Right lobe of liver (tissue), 6 donors: ENCODE data around the gene CR1L. TPM values are rescaled to one million over a fixed set of nuclear protein-coding genes. Genes with fewer than 3 reads are reported as not detected.
"Not testable (repeated sequence)": the region's sequence is repeated elsewhere in the genome, so short reads cannot be mapped to it uniquely, and the experiment has no call there.

ENCODE experiments used
- ATAC-seq, 4 donors: fragments of 200-7000 bp; cut with Tn5 transposase; one replicate each; pipeline ENCODE4 v1.9.1; 2020; ENCODE audit warnings: mild to moderate bottlenecking in 4 of 4, moderate library complexity in 4 of 4
- DNase-seq, 3 donors: peaks; one replicate each; pipeline ENCODE4 v3.0.0-alpha.2; 2020
- H3K27ac ChIP-seq, 3 donors: fragments of 200-600 bp; one replicate each; pipeline ENCODE4 v1.8.0; 2022
- H3K27me3 ChIP-seq, 2 donors: fragments of 200-600 bp; one replicate each; pipeline ENCODE4 v1.8.0; 2022
- H3K36me3 ChIP-seq, 4 donors: fragments of 200-600 bp; sonication (generic) in 1 of 4; one replicate each; pipeline versions ENCODE4 v1.5.1 to v1.8.0; 2017 to 2022; ENCODE audit warnings: control low read depth in 1 of 4
- H3K4me1 ChIP-seq, 4 donors: fragments of 200-600 bp; sonication (generic) in 1 of 4; one replicate each; pipeline versions ENCODE4 v1.5.1 to v1.8.0; 2017 to 2022; ENCODE audit warnings: control low read depth in 1 of 4
- H3K4me3 ChIP-seq, 3 donors: fragments of 200-600 bp; one replicate each; pipeline ENCODE4 v1.8.0; 2022
- H3K9me3 ChIP-seq, 4 donors: fragments of 200-600 bp; sonication (generic) in 1 of 4; one replicate each; pipeline versions ENCODE4 v1.5.1 to v1.8.0; 2017 to 2022; ENCODE audit warnings: control low read depth in 1 of 4
- POLR2A ChIP-seq: fragments of 450-650 bp; IDR thresholded peaks from one replicate; pipeline ENCODE4 v1.6.1; 2017; ENCODE audit warnings: antibody characterized with exemption, mild to moderate bottlenecking
- WGBS: methylation state at CpG from one replicate; pipeline ENCODE4 v1.1.6; 2018; ENCODE audit warnings: low coverage, low lambda C conversion rate; ENCODE audit not compliant: insufficient coverage; ENCODE audit errors: missing lambda C conversion rate; 5-methylcytosine and 5-hydroxymethylcytosine counted together
- intact Hi-C, 2 donors: fragments of 100-400 bp; cut with DNase I; formaldehyde crosslinking; loops; one replicate each; pipeline versions ENCODE4 v1.11.2 to v1.14.1; 2022
- total RNA-seq, 6 experiments: library from RNA; depleted of rRNA in 2 of 6; stranded (reverse); fragments of >200 nt in 2 of 6; fragmentation: NEBNext Ultra II Directional in 3 of 6; extraction: Animal tissue kit (Norgen Biotek cat#: 25700) in 3 of 6; gene quantifications; one replicate each; pipeline versions ENCODE4 v1.1.0 to v1.2.4, GENCODE V29; 2016 to 2023
- TF ChIP-seq, protein P1 (sequence below), 4 donors: fragments of 200-600 bp in 3 of 4; fragments of 450-650 bp in 1 of 4; IDR thresholded peaks; one replicate each; pipeline versions ENCODE4 v1.5.1 to v1.8.0; 2016 to 2022; ENCODE audit warnings: antibody characterized with exemption in 4 of 4, mild to moderate bottlenecking in 2 of 4
- donor health status: DM: no; HTN: yes; CAD: no.
- donor health status: DM: no; HTN: no; CAD: no.
- donor health status: DM: no; HTN: no; CAD: no.
- donor health status: DM: no; HTN: yes; CAD: no.
- donor health status: DM: no; HTN: yes; CAD: no.

Gene CR1L
- total RNA-seq, 6 experiments from 2014 or later = 0.12 to 1.2 (median 0.49) TPM; not detected in 1

GRCh38 chr1:207691010-207691409 lies 46.1 kb downstream of the CR1L start:
- ATAC-seq = no peak

GRCh38 chr1:207691841-207692240 lies 46.9 kb downstream of the CR1L start:
- Histone ChIP-seq H3K27ac (no peak overlapping the region), H3K36me3 (no peaks in the 10 kb centered on the region), H3K4me3 (no peak overlapping the region), H3K9me3 (no peaks in the 10 kb centered on the region), H3K27me3 (no peaks in the 10 kb centered on the region), H3K4me1 (no peaks in the 10 kb centered on the region)
- DNase-seq (no peak), ATAC-seq (no peak)
- 67% methylated on average over 11 of the region's 11 CpGs for WGBS
- TF ChIP-seq, protein P1, sequence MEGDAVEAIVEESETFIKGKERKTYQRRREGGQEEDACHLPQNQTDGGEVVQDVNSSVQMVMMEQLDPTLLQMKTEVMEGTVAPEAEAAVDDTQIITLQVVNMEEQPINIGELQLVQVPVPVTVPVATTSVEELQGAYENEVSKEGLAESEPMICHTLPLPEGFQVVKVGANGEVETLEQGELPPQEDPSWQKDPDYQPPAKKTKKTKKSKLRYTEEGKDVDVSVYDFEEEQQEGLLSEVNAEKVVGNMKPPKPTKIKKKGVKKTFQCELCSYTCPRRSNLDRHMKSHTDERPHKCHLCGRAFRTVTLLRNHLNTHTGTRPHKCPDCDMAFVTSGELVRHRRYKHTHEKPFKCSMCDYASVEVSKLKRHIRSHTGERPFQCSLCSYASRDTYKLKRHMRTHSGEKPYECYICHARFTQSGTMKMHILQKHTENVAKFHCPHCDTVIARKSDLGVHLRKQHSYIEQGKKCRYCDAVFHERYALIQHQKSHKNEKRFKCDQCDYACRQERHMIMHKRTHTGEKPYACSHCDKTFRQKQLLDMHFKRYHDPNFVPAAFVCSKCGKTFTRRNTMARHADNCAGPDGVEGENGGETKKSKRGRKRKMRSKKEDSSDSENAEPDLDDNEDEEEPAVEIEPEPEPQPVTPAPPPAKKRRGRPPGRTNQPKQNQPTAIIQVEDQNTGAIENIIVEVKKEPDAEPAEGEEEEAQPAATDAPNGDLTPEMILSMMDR (IDR thresholded peaks at IDR 0.05) = no peak
- TF ChIP-seq POLR2A = no peak
- intact Hi-C loops = no loop called here

More at GRCh38 chr1:207691010-207691409, 46.1 kb downstream of the CR1L start:
- H3K9me3 ChIP-seq = no peaks in the 10 kb centered on the region
- H3K27ac ChIP-seq = no peak overlapping the region
- H3K4me3 ChIP-seq = no peak overlapping the region
- TF ChIP-seq POLR2A = no peak
- TF ChIP-seq, protein P1 (IDR thresholded peaks at IDR 0.05) = no peak
- H3K27me3 ChIP-seq = no peaks in the 10 kb centered on the region
- no peaks in the 10 kb centered on the region for H3K36me3 ChIP-seq
- no peaks in the 10 kb centered on the region for H3K4me1 ChIP-seq
- intact Hi-C loops = no loop called here
- no peak for DNase-seq

DNA sequence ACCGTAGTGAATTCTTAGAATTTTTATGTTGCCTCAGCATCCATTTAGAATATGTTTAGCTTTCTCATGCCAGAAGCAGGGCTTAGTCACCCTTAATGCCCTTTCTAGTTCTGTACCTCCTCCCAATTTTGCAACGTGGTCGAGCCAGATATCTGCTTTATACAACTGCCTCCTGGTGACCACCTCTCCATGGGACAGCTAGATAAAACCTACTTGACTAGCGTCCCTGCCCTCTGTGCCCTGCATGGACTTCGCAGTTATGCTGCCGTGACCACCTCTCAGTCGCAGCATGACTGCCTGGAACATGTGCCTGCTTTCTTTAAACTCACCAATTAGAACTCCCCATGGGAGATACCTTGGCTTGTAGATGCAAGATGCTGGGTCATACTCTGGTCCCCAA lies 47.4 kb downstream of the CR1L start:
- intact Hi-C loops, DNase-seq, H3K9me3 ChIP-seq, H3K4me1 ChIP-seq, H3K4me3 ChIP-seq, H3K27ac ChIP-seq, H3K36me3 ChIP-seq, H3K27me3 ChIP-seq: not testable (repeated sequence)
- 75% methylated on average over 7 of the region's 7 CpGs for WGBS
- ATAC-seq = peak in 1 of 4 donors; percentile 35

DNA sequence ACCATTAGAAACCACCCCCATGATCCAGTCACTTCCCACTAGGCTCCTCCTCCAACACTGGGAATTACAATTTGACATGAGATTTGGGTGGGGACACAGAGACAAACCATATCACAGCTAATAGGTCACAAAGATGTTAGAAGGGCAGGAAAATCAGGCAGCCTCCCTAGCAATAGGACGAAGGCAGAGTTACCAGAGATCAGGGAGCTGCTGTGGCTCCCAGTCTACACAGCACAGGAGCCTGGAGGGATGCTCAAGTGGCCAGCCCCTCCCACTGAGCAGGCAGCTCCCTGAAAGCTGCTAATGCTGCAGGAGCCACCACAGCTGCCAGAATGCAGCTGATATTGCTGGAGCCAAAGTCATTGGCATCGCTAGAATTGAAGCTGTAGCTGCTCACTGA lies 51.0 kb downstream of the CR1L start:
- DNase-seq (no peak), ATAC-seq (no peak)
- H3K27ac ChIP-seq = no peak overlapping the region
- TF ChIP-seq POLR2A = no peak
- TF ChIP-seq, protein P1 (IDR thresholded peaks at IDR 0.05) = no peak
- WGBS = no CpG with 5 or more reads among the region's 2 CpGs
- H3K27me3 ChIP-seq = no peaks in the 10 kb centered on the region
- H3K4me3 ChIP-seq = no peak overlapping the region
- H3K9me3 ChIP-seq = no peaks in the 10 kb centered on the region
- no peaks in the 10 kb centered on the region for H3K36me3 ChIP-seq
- no peaks in the 10 kb centered on the region for H3K4me1 ChIP-seq
- intact Hi-C loops = no loop called here

GRCh38 chr1:207698822-207699483 lies 54.0 kb downstream of the CR1L start:
- peak in 2 of 3 donors; percentile 38 to 65 for DNase-seq
- Histone ChIP-seq H3K4me3 (no peak overlapping the region), H3K9me3 (no peaks in the 10 kb centered on the region), H3K4me1 (no peaks in the 10 kb centered on the region), H3K27ac (no peak overlapping the region), H3K36me3 (no peaks in the 10 kb centered on the region), H3K27me3 (no peaks in the 10 kb centered on the region)
- 41% methylated on average over 4 of the region's 4 CpGs for WGBS
- TF ChIP-seq, protein P1 (IDR thresholded peaks at IDR 0.05) = peak; percentile 44 to 84 (median 79)
- no peak for TF ChIP-seq POLR2A
- intact Hi-C loops = no loop called here
- peak; percentile 97 to 99 (median 98) for ATAC-seq
